Gastroesophageal sphincter (tissue), 4 donors: Measurements from ENCODE around the gene TGFBR2. TPM values are rescaled to one million over a fixed set of nuclear protein-coding genes. Genes with fewer than 3 reads are reported as not detected.

Experiments used
- ATAC-seq: fragments of 150-250 bp; one replicate; pipeline ENCODE4 v1.9.1; 2016; ENCODE audit warnings: mild to moderate bottlenecking, moderate library complexity
- H3K27ac ChIP-seq, 4 donors: fragments of 200-600 bp; sonication (generic) in 3 of 4; 1 replicate in 3 of 4; 2 replicates in 1 of 4; pipeline ENCODE4 v1.5.1; 2016 to 2019
- H3K27me3 ChIP-seq: fragments of 200-600 bp; sonication (generic); one replicate; pipeline ENCODE4 v1.5.1; 2019
- H3K36me3 ChIP-seq, 2 donors: fragments of 200-600 bp; sonication (generic); one replicate each; pipeline ENCODE4 v1.5.1; 2019; ENCODE audit warnings: control low read depth in 1 of 2
- H3K4me1 ChIP-seq, 3 donors: fragments of 200-600 bp; sonication (generic); 1 replicate in 2 of 3; 2 replicates in 1 of 3; pipeline ENCODE4 v1.5.1; 2016 to 2019; ENCODE audit warnings: control low read depth in 2 of 3
- H3K4me3 ChIP-seq, 2 donors: fragments of 200-600 bp; sonication (generic); one replicate each; pipeline ENCODE4 v1.5.1; 2019; ENCODE audit warnings: mild to moderate bottlenecking in 1 of 2, moderate library complexity in 1 of 2
- H3K9me3 ChIP-seq, 3 donors: fragments of 200-600 bp; sonication (generic); one replicate each; pipeline ENCODE4 v1.5.1; 2017 to 2019; ENCODE audit warnings: control low read depth in 2 of 3
- EP300 ChIP-seq: sonication (generic); formaldehyde crosslinking; IDR thresholded peaks from one replicate; pipeline ENCODE4 v1.6.1; 2017; ENCODE audit warnings: antibody characterized with exemption, mild to moderate bottlenecking
- POLR2A ChIP-seq, 2 donors: fragments of 450-650 bp; IDR thresholded peaks; one replicate each; pipeline ENCODE4 v1.6.1; 2017; ENCODE audit warnings: antibody characterized with exemption in 2 of 2, mild to moderate bottlenecking in 2 of 2, moderate library complexity in 1 of 2
- POLR2AphosphoS5 ChIP-seq: sonication (generic); formaldehyde crosslinking; IDR thresholded peaks from one replicate; pipeline ENCODE4 v1.6.1; 2017; ENCODE audit warnings: antibody characterized with exemption
- WGBS, 2 donors: methylation state at CpG; one replicate each; pipeline ENCODE4 v1.1.5; 2018; ENCODE audit warnings: low coverage in 1 of 2; 5-methylcytosine and 5-hydroxymethylcytosine counted together
- total RNA-seq, 4 donors: library from RNA; depleted of rRNA; stranded (reverse); fragments of >200 nt; gene quantifications; one replicate each; pipeline ENCODE4 v1.1.0, GENCODE V29; 2016
- TF ChIP-seq, protein P1 (sequence below), 4 experiments: fragments of 200-600 bp in 2 of 4; fragments of 450-650 bp in 2 of 4; sonication (generic) in 1 of 4; IDR thresholded peaks; one replicate each; pipeline ENCODE4 v1.5.1; 2017 to 2019; ENCODE audit warnings: antibody characterized with exemption in 4 of 4, mild to moderate bottlenecking in 2 of 4, moderate library complexity in 2 of 4

Gene TGFBR2
- total RNA-seq, 4 donors from 2014 or later = 174 to 297 (median 231) TPM

DNA sequence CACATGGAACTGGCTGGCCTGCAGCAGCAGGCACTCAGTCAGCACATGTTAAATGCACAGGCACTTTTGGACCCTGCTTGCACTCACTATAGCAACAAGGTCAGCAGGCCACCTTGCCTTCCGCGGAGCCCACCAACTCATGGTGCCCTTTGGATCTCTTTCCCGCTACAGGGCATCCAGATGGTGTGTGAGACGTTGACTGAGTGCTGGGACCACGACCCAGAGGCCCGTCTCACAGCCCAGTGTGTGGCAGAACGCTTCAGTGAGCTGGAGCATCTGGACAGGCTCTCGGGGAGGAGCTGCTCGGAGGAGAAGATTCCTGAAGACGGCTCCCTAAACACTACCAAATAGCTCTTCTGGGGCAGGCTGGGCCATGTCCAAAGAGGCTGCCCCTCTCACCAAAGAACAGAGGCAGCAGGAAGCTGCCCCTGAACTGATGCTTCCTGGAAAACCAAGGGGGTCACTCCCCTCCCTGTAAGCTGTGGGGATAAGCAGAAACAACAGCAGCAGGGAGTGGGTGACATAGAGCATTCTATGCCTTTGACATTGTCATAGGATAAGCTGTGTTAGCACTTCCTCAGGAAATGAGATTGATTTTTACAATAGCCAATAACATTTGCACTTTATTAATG, 85.0 kb downstream of the TGFBR2 start:
- Histone ChIP-seq H3K27me3 (no peaks in the 10 kb centered on the region), H3K4me3 (no peak overlapping the region), H3K36me3 (peaks cover 12 to 67% of the 10 kb centered on the region in 2 donors), H3K4me1 (peaks cover 39 to 93% (median 52%) of the 10 kb centered on the region in 3 donors), H3K9me3 (no peaks in the 10 kb centered on the region), H3K27ac (peak overlapping the region; percentile 73 to 79 (median 76))
- TF ChIP-seq, protein P1, sequence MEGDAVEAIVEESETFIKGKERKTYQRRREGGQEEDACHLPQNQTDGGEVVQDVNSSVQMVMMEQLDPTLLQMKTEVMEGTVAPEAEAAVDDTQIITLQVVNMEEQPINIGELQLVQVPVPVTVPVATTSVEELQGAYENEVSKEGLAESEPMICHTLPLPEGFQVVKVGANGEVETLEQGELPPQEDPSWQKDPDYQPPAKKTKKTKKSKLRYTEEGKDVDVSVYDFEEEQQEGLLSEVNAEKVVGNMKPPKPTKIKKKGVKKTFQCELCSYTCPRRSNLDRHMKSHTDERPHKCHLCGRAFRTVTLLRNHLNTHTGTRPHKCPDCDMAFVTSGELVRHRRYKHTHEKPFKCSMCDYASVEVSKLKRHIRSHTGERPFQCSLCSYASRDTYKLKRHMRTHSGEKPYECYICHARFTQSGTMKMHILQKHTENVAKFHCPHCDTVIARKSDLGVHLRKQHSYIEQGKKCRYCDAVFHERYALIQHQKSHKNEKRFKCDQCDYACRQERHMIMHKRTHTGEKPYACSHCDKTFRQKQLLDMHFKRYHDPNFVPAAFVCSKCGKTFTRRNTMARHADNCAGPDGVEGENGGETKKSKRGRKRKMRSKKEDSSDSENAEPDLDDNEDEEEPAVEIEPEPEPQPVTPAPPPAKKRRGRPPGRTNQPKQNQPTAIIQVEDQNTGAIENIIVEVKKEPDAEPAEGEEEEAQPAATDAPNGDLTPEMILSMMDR (IDR thresholded peaks at IDR 0.05) = no peak
- TF ChIP-seq POLR2AphosphoS5 = no peak
- no peak for TF ChIP-seq POLR2A (IDR thresholded peaks at IDR 0.05)
- TF ChIP-seq EP300 = no peak
- peak; percentile 30 for ATAC-seq
- no CpG with 5 or more reads among the region's 10 CpGs for WGBS, 2 donors

DNA sequence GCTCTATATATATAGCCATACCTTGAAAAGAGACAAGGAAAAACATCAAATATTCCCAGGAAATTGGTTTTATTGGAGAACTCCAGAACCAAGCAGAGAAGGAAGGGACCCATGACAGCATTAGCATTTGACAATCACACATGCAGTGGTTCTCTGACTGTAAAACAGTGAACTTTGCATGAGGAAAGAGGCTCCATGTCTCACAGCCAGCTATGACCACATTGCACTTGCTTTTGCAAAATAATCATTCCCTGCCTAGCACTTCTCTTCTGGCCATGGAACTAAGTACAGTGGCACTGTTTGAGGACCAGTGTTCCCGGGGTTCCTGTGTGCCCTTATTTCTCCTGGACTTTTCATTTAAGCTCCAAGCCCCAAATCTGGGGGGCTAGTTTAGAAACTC, 85.5 kb downstream of the TGFBR2 start:
- H3K4me3 ChIP-seq = no peak overlapping the region

DNA sequence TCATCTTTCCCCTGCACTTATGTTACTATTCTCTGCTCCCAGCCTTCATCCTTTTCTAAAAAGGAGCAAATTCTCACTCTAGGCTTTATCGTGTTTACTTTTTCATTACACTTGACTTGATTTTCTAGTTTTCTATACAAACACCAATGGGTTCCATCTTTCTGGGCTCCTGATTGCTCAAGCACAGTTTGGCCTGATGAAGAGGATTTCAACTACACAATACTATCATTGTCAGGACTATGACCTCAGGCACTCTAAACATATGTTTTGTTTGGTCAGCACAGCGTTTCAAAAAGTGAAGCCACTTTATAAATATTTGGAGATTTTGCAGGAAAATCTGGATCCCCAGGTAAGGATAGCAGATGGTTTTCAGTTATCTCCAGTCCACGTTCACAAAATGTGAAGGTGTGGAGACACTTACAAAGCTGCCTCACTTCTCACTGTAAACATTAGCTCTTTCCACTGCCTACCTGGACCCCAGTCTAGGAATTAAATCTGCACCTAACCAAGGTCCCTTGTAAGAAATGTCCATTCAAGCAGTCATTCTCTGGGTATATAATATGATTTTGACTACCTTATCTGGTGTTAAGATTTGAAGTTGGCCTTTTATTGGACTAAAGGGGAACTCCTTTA, 86.2 kb downstream of the TGFBR2 start:
- WGBS, 2 donors = 89 to 93% methylated on average over 2 to 3 of the region's 3 CpGs
- Histone ChIP-seq H3K4me1 (peaks cover 42 to 88% (median 53%) of the 10 kb centered on the region in 3 donors), H3K9me3 (no peaks in the 10 kb centered on the region), H3K27me3 (no peaks in the 10 kb centered on the region), H3K36me3 (peaks cover 9 to 62% of the 10 kb centered on the region in 2 donors), H3K4me3 (no peak overlapping the region), H3K27ac (peak overlapping the region; percentile 47 to 79 (median 66))
- TF ChIP-seq, protein P1 (IDR thresholded peaks at IDR 0.05) = no peak
- TF ChIP-seq POLR2AphosphoS5 = no peak
- TF ChIP-seq POLR2A (IDR thresholded peaks at IDR 0.05) = no peak
- no peak for TF ChIP-seq EP300
- no peak for ATAC-seq

More for the DNA sequence above, 85.5 kb downstream of the TGFBR2 start:
- ATAC-seq = peak; percentile 38
- WGBS, 2 donors = 64 to 73% methylated on average over 1 of the region's 1 CpG
- H3K4me1 ChIP-seq = peaks cover 45 to 93% (median 54%) of the 10 kb centered on the region in 3 donors
- peaks cover 12 to 67% of the 10 kb centered on the region in 2 donors for H3K36me3 ChIP-seq
- no peaks in the 10 kb centered on the region for H3K27me3 ChIP-seq
- peak overlapping the region; percentile 58 to 79 (median 74) for H3K27ac ChIP-seq
- TF ChIP-seq POLR2AphosphoS5 (peak; percentile 17), EP300 (no peak)
- TF ChIP-seq, protein P1 (IDR thresholded peaks at IDR 0.05) = no peak
- H3K9me3 ChIP-seq = no peaks in the 10 kb centered on the region

DNA sequence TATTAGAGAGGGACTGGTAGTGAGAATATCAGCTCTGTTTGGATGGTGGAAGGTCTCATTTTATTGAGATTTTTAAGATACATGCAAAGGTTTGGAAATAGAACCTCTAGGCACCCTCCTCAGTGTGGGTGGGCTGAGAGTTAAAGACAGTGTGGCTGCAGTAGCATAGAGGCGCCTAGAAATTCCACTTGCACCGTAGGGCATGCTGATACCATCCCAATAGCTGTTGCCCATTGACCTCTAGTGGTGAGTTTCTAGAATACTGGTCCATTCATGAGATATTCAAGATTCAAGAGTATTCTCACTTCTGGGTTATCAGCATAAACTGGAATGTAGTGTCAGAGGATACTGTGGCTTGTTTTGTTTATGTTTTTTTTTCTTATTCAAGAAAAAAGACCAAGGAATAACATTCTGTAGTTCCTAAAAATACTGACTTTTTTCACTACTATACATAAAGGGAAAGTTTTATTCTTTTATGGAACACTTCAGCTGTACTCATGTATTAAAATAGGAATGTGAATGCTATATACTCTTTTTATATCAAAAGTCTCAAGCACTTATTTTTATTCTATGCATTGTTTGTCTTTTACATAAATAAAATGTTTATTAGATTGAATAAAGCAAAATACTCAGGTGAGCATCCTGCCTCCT, 87.2 kb downstream of the TGFBR2 start:
- Histone ChIP-seq H3K36me3 (peaks cover 0 to 52% of the 10 kb centered on the region in 2 donors), H3K27me3 (no peaks in the 10 kb centered on the region), H3K9me3 (no peaks in the 10 kb centered on the region), H3K27ac (peak overlapping the region in 3 of 4 donors; percentile 47 to 79 (median 73)), H3K4me3 (no peak overlapping the region), H3K4me1 (peaks cover 33 to 78% (median 44%) of the 10 kb centered on the region in 3 donors)
- 3 to 8% methylated on average over 2 of the region's 2 CpGs for WGBS, 2 donors
- TF ChIP-seq POLR2A (IDR thresholded peaks at IDR 0.05) (no peak), POLR2AphosphoS5 (peak; percentile 47)
- TF ChIP-seq, protein P1 (IDR thresholded peaks at IDR 0.05) = peak; percentile 57 to 91 (median 86)
- peak; percentile 70 for ATAC-seq
